NCI-H2107 treated with DMSO at 0.1 percent for 48 hours (cell line): ENCODE results near the gene ZDHHC11.
"Not testable (repeated sequence)": the region's sequence is repeated elsewhere in the genome, so short reads cannot be mapped to it uniquely, and the experiment has no call there.

Experiments
- DNase-seq: peaks from one replicate; lab custom pipeline; 2025; ENCODE audit not compliant: unreplicated experiment; lab: John Stamatoyannopoulos, UW

Gene ZDHHC11

DNA sequence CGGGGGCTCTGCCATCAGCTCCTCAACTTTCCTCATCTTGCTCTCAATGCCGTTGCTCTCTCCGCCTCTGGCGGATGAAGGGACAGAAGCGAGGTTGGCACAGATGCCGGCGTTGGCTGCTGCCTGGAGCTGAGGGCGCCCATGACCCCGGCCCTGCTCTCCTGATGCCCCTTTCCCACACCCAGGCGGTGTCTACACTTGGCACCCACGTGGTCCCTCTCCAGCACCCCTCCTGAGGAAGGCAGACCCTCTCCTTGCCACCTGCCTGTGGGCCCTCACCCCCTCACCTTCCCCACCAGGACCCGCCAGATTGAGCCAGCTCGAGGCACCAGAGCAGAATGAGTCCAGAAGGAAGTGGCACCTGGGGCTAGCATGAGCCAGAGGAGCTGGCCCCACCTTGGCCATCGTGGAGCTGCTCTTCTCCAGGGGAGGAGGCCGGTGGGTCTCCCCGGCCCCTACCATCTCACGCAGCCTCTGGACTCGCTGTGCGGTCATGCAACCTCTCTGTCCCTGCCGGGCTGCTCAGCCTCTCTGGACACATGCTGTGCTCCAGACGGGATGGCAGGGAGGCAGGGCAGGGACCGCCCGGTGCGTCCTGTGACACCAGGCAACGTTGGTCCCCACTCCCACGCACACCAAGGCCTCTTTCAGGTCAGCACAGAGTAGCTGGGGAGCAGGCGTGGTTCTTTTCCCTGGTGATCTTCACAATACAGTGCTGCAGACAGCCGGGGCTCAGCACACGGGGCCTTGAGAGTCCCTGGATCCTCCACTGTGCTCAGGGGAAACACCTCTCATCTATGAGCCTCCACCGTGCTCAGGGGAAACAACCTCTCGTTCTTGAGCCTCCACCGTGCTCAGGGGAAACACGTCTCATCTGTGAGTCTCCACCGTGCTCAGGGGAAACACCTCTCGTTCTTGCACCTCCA lies 4.8 kb downstream of the ZDHHC11 start:
- DNase-seq, result not testable (repeated sequence)

DNA sequence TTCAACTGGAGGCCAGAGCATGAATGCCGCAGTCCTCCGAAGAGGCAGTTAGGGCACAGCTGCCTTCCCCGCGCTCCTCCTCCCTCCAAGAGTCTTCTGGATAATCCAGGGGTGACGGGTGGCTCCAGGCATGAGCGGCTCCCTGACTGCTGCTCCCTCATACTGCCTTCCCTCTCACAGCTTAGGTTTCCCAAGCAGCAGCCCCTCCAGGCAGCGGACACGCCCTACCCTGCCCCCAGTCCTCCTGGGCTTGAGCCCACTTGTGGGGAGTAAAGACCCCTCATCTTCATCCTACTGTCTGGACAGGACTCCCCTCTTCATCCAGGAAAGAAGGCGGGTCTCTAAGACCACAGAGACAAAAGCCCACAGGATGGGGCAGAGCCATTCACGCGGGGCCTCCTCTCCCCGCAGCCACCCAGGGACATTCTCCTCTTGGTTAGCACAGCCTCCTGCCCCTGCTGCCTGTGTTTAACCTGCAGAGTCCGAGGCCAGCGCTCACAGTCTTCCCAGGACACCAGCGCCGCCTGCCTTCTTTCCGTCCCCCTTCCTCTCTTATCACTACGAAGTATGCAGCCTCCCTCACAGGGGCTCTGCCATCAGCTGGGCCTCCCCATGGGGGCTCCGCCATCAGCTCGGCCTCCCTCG lies 5.6 kb downstream of the ZDHHC11 start:
- not testable (repeated sequence) for DNase-seq

DNA sequence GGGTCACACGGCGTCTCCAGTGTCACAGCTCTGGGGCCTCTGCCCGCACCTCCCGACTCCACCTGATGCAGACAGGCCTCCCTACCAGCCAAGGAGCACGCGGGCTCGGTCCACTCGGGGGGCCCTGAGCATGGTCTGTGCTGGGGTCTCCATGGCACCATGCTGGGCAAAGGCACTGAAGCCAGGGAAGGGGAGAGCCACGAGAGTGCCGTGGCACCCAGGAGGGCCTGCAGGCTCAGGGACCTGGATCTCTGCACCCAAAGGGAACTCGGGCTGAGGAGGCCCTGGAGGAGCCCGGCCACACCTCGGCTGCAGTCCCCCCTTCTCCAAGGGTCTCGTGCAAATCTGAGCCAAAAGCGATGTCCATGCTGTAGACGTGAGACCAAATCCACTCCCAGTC lies 6.4 kb downstream of the ZDHHC11 start:
- DNase-seq, result not testable (repeated sequence)

DNA sequence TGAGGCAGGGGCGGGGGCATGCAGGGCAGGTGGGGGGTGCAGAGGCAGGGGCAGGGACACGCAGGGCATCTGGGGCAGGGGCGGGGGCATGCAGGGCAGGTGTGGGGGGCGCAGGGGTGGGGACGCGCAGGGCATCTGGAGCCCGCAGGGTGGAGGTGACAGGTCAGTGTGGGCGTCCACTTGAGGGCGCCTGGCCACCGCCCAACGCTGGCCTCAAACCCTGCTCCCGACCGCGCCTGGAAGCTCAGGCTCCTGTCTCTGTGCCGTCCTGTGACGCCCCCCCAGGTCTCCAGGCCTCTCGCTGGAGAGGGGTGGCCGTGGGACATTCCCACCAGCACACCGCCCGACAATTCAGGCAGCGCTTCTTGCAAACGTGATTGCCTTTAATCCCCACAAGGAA lies 6.9 kb downstream of the ZDHHC11 start:
- DNase-seq, result not testable (repeated sequence)

DNA sequence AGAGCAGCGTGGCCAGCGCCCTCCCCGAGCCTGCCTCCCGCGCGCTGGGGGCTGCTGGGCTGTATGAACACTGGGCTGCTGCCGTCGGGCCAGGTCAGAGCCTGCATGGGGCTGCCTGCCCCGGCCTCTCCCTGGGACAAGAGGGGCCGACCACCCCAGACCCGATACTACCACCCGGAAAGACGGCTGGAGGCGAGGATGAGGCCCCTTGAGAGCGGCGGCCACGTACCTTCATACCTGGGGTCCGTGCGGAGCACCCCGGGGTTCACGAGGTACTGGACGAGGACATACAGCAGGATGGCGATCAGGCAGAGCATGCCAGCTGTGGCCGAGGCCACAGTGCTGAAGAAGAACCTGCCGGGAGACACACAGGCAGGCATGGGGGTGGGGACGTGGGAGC lies 7.4 kb downstream of the ZDHHC11 start:
- DNase-seq, result not testable (repeated sequence)

DNA sequence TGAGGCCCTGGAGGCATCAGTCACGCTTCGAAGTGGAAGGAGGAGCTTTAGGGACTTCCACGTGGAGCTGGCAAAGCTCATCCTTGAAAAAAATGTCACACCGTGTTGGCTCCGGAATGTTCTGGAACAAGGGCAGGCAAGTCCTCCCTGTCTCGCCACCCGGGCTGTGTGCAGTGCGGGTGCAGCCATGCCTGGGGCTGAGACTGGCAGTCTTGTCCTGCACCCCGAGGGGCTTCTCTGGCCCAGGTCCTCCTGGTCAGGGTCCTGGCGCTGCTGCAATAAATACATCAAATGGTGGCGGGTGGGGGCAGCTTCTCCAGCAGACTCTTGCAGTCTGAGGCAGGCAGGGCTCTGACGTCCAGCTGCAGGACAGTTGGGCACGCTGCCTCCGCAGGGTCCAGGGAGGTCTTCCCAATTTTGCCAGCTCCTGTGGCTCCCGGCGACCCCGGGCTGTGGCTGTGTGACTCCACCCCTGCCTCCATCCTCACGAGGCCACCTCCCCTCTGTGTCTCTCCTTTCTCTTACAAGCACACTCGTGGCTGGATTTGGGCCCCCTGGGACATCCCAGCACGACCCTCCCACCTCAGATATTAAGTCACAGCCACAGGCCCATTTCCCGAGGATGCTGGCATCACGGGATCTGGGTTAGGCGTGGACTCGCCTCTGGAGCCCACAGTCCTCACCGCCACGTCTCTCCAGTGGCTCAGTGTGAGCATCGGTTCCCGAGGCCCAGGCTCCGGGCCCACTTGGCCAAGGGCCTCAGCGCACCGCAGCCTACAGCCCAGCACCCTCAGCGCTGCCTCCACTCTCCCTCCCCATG lies 8.2 kb downstream of the ZDHHC11 start:
- DNase-seq, result not testable (repeated sequence)

DNA sequence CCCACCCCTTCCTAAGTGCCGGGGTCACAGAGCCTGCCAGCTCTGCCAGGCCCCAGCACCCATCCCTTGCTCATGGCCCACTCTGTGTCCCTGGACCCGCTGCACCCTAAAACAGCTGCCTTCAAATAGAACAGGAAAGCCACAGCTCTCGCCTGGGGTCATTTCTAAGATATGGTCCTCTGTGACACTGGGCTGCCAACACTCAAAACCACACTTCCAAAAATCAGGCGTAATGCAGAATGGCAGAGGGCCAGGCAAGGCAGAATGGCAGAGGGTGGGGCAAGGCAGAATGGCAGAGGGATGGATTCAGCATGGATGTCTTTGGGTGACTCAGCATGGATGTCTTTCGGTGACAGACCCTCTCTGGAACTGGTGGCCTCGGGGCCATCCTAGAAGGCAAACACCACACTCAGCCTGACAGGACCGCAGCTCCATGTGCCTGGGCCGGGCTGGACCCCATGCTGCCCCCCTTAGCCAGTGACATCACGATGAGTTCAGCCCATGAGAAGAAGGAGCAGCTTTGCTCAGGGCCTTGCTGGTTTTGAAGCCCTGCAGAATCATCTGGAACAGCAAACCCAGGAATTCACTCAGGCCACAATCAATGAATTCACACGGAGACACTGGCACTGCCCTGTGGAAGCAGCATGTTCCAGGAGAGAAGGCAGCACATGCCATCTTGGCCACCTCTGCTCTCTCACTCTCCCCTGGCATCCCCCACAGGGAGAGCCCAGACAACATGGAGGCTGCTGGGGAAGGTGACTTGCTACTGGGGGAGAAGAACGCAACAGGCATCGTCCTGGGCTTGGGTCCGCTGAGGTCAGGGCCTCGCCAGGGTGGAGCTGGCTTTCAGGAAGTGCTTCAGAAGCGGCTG lies 9.0 kb downstream of the ZDHHC11 start:
- DNase-seq, result not testable (repeated sequence)

DNA sequence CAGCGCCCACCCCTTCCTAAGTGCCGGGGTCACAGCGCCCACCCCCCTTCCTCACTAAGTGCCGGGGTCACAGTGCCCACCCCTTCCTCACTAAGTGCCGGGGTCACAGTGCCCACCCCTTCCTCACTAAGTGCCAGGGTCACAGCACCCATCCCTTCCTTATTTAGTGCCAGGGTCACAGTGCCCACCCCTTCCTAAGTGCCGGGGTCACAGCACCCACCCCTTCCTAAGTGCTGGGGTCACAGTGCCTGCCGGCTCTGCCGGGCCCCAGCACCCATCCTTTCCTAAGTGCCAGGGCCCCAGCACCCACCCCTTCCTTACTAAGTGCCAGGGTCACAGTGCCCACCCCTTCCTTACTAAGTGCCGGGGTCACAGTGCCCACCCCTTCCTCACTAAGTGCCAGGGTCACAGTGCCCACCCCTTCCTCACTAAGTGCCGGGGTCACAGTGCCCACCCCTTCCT lies 9.8 kb downstream of the ZDHHC11 start:
- not testable (repeated sequence) for DNase-seq

DNA sequence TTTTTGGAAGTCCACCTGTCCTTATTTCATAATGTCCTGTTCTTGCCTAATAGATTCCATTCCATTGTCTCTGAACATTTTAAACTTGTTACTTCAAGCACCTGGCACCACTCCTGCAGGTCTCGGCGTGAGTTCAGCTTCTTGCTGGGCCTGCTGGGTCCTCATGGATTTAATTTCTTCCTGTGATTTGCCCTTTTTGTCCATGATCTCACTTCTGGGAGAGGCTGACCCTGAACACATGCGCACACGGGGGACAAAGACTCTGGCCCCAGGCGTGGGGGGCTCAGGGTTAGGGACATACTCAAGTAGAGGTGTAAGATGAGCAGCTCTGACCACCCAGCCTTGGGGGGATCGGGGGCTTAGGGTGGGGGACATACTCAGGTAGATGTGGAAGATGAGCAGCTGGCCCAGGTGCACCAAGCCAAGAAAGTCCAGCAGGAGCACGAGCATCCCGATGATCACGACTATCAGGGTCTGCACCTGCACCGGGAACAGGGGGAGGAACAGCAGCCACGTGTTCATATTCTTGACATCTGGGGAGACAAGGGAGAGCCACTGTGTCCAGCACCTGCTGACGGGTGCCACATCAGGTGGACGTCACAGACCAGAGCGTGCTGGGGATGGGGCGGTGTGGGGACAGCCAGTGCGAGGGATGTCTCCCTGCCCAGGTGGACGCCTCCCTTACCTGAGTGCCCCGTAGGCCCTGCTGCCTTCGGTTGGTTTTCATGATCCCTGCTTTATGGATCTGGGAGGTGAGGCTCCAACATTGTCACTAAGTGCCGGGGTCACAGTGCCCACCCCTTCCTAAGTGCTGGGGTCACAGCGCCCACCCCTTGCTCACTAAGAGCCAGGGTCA lies 10.4 kb downstream of the ZDHHC11 start:
- DNase-seq, result not testable (repeated sequence)

DNA sequence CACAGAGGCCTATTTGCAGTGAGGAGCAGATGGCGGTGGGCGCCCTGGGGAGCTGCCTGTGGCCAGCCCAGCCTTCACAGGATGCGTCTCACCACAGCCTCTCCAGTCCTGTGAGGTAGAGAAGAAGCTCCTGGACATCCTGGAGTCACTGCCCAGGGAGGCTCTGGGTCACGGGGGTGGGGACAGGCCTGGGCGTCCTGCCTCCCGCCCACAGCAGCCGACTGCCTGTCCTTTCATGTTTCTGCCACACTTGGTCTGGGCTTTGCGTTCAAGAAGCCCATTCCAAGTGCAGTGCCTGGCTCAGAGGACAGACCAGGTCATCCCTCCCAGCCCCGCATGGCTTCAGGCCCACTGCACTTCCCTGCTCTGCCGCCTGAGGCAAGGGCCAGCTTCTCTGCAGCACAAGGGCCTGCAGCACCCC lies 12.3 kb downstream of the ZDHHC11 start:
- DNase-seq, result not testable (repeated sequence)

DNA sequence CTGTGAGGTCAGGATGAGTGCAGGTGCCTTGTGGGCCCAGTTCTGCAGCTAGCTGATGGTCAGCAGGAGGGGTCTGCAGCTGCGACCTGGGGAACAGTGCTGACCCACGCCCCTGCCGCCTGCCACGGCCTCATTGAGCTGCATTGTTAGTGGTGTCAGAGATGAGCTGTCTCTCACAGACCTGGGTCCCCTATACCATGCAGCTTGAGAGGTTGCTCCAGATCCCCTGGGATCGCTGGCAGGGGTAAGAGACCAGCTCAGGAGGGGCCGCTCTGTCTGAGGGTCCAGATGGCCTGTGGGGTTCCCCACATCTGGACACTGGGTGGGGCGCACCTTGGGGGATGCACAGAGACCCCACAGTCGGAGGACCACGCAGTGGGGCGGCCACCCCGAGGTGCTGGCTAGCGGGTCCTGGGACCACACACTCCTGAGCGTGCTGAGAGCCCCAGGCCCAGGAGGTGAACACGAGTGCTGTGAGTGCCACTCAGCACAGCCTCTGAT lies 13.1 kb downstream of the ZDHHC11 start:
- DNase-seq, result not testable (repeated sequence)

DNA sequence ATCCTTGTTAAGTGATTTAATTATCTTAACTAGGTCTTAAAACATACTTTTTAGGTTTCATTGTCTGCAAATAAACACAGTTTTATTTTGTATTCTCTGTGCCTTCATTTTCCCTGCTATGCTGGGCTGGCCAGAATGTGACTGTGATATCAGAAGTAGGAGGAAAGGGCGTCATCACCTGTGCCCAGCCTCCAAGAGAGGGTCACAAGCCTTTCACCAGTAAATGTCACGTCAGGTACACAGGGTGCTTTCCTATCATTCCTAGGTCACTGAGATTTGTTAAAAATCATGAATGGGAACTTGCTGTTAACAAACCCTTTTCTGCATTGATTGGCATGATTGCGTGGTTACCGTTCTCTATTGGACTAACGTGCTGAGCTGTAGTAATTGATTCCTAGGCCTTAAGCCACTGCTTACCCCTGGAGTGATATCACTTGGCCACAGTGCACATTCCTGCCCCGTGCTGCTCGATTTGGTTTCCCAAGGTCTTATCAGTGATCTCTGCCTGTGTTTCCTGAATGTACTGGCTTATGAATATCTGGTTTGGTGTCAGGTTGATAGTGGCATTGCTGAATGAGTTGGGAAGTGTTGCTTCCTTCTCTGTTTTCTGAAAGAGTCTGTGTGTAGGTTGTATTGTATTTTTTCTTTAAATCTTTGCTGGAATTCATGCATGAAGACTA lies 14.7 kb downstream of the ZDHHC11 start:
- not testable (repeated sequence) for DNase-seq

DNA sequence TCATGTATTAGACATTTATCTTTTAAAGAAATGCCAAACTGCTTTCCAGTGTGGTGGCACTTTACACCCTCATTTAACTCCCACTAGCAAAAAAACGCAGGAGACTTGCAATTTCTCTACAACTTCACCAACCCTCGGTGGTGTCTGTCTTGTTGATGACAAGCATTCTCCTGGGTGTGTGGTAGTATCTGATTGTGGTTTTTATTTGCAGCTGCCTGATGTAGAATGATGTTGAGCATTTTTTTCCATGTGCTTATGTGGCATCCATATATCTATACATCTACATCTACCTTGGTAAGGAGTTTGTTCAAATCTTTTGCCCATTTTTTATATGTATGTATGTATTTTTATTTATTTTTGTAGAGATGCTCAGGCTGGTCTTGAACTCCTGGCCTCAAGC lies 16.8 kb downstream of the ZDHHC11 start:
- not testable (repeated sequence) for DNase-seq

DNA sequence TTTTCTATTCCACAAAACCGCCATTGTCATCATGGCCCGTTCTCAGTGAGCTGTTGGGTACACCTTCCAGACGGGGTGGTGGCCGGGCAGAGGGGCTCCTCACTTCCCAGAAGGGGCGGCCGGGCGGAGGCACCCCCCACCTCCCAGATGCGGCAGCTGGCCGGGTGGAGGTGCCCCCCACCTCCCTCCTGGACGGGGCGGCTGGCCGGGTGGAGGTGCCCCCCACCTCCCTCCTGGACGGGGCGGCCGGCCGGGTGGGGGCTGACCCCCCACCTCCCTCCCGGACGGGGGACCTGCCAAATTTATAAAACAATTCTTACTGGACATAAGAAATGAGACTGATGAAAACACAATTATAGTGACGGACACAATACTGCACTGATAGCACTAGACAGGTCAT lies 22.6 kb downstream of the ZDHHC11 start:
- not testable (repeated sequence) for DNase-seq

DNA sequence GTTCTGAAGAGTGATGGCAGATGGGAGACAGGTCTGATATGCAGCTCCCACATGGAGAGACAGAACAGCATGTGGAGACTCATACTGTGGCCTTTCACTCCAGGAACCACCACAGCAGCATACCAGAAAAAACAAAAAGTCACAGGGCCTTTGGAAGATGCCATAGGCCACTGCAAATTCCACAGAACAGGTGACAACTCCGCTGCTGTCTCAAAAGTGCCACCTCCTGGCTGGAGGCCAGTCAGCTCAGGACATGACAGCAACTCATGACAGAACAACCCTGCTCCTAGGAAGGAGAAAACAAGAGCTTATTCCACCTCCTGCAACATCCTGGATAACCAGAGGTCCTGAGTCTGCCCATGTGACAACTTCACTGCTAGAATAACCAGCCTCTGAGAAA lies 25.2 kb downstream of the ZDHHC11 start:
- not testable (repeated sequence) for DNase-seq

DNA sequence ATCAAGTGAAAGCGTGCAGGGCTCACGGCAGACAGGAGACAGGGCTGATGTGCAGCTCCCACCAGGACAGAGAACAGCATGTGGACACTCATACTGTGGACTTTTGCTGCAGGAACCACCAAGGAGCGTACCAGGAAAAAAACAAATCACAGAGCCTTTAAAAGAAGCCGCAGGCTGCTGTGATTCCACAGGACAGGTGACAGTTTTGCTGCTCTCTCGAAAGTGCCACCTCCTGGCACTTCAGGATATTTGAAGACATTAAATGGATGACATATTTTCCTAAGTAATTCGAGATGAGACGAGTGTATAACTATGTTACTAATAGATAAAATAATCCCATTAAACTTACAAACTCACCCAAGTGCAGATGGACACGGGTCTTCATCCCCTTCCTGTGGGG lies 29.3 kb downstream of the ZDHHC11 start:
- DNase-seq, result no peak

DNA sequence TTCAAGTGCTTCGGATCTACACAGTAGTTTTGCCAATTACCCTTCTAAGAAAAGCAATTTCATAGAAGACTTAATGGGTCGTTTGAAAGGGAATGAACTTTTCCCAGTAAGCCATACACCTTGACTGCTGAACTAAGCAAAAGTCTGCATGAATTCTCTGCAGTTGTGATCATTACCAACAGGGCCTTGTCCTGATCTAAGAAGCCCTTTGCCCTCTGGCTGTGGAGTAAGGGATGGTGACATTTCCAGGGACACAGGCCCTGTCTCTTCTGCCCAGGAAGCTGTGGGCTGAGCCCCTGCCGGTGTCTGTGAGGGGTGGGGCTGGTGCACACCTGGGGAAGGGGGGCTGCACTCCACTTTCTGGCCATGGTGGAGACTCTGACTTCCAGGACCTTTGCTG lies 30.5 kb downstream of the ZDHHC11 start:
- no peak for DNase-seq

DNA sequence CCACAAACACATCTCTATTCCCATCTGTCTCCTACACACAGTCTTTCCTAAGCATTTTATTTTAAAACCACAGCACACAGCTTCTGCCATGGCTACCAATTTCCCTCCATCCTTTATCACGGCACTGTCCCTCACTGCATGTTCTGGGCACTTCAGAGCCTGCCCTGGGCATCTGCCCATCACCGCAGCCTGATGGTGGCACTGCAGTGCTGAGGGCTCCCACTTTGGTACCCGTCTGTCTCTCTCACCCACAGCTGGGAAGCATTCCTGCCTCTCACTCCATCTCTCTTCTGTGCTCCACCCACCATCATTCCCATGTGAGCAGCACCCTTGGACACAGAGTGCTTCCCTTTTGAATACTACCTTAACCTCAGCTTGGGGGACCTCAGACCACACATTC lies 31.7 kb downstream of the ZDHHC11 start:
- DNase-seq, result no peak

DNA sequence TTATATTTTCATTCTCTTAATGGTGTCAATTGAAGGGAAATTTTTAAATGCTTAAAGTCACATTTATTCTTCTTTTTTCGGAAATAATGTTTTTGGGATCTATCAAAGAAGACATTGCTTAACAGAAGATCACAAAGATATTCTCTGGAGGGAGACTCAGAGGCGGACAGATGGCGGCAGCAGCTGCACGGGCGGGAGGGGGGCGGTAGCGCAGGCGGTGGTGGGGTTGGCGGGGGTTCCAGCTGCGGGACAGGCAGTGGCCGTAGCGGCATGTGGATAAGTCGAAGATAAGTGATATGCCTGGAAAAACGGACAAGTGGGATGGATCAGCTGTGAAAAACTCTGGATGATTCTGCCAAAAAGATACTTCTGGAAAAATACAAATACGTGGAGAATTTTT lies 34.6 kb downstream of the ZDHHC11 start:
- DNase-seq, result no peak
